ENCODE measurements around the gene ABCD1. TPM values are rescaled to one million over a fixed set of nuclear protein-coding genes. Genes with fewer than 3 reads are reported as not detected.

ABCD1 gene
- total and polyA plus RNA-seq, 10 donors, result 5.1 to 28.1 (median 19.6) TPM

DNA sequence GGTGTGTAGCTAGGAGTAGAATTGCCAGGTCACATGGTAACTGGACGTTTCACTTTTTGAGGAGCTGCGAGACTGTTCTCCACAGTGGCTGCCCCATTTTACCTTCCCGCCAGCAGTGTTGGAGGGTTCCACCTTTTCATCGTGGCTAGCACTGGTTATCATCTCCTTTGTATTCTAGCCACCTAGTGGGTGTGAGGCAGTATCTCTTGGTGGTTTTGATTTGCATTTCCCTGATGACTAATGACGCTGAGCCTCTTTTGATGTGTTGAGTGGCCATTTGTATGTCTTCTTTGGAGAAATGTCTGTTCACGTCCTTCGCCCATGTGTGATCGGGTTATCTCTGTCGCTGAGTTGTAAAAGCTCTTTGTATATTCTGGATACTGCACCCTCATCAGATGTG is 10.6 kb downstream of the ABCD1 start:
- H3K27me3 ChIP-seq (replicated peaks in 1 of 7), result no peaks in the 10 kb centered on the region
- H3K4me1 ChIP-seq, result peaks cover 0 to 22% (median 2%) of the 10 kb centered on the region in 6 donors
- no peak for DNase-seq
- TF ChIP-seq, protein P1, sequence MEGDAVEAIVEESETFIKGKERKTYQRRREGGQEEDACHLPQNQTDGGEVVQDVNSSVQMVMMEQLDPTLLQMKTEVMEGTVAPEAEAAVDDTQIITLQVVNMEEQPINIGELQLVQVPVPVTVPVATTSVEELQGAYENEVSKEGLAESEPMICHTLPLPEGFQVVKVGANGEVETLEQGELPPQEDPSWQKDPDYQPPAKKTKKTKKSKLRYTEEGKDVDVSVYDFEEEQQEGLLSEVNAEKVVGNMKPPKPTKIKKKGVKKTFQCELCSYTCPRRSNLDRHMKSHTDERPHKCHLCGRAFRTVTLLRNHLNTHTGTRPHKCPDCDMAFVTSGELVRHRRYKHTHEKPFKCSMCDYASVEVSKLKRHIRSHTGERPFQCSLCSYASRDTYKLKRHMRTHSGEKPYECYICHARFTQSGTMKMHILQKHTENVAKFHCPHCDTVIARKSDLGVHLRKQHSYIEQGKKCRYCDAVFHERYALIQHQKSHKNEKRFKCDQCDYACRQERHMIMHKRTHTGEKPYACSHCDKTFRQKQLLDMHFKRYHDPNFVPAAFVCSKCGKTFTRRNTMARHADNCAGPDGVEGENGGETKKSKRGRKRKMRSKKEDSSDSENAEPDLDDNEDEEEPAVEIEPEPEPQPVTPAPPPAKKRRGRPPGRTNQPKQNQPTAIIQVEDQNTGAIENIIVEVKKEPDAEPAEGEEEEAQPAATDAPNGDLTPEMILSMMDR (IDR thresholded peaks at IDR 0.05 in 8 of 11, conservative IDR thresholded peaks at IDR 0.05 in 3 of 11), result peak in 2 of 11 experiments; percentile 11 to 16
- TF ChIP-seq POLR2A (IDR thresholded peaks at IDR 0.05), result no peak
- no peak overlapping the region for H3K27ac ChIP-seq
- 73 to 82% (median 77%) methylated on average over 9 of the region's 9 CpGs for WGBS, 5 donors
- intact Hi-C loops (cut with DNase I; ENCODE audit: low total_unique reads), result no loop called here
- no peak overlapping the region for H3K4me3 ChIP-seq
- H3K9me3 ChIP-seq, result peaks cover 0 to 14% (median 4%) of the 10 kb centered on the region in 8 donors
- H3K36me3 ChIP-seq, result peaks cover 0 to 55% (median 4%) of the 10 kb centered on the region in 6 donors

DNA sequence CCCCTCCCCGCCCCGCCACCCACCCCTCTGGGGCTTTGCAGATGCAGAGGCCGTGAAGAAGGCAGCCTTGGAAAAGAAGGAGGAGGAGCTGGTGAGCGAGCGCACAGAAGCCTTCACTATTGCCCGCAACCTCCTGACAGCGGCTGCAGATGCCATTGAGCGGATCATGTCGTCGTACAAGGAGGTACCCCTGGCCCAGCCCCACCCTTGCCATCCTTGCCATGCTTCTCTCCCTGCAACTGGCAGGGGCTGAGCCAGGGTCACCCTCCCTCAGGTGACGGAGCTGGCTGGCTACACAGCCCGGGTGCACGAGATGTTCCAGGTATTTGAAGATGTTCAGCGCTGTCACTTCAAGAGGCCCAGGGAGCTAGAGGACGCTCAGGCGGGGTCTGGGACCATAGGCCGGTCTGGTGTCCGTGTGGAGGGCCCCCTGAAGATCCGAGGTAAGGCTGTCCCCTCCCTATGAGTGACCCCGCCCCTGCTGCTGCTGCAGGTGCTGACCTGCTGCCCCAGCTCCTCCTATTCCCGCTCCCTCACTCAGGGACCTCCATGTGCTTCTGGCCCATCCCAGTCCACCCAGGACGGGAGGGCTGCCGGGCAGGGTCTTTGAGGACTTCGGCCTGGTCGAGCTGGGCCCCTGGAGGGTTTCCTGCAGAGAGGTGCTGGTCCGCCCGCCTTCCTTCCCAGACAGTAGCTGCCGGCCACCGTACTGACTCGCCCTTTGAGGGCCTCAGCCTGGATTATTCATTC is 11.6 kb downstream of the ABCD1 start:
- Histone ChIP-seq H3K9me3 (peaks cover 0 to 14% (median 4%) of the 10 kb centered on the region in 8 donors), H3K27me3 (replicated peaks in 1 of 7) (no peaks in the 10 kb centered on the region), H3K4me1 (peaks cover 0 to 23% (median 2%) of the 10 kb centered on the region in 6 donors), H3K36me3 (peaks cover 0 to 61% (median 4%) of the 10 kb centered on the region in 6 donors), H3K4me3 (no peak overlapping the region), H3K27ac (no peak overlapping the region)
- WGBS, 5 donors, result 90 to 97% (median 93%) methylated on average over 8 to 30 of the region's 30 CpGs
- DNase-seq, result peak; percentile 60
- TF ChIP-seq, protein P1 (IDR thresholded peaks at IDR 0.05 in 8 of 11, conservative IDR thresholded peaks at IDR 0.05 in 3 of 11), result no peak
- no peak for TF ChIP-seq POLR2AphosphoS5 (IDR thresholded peaks at IDR 0.05)
- no peak for TF ChIP-seq POLR2A (IDR thresholded peaks at IDR 0.05)
- intact Hi-C loops (cut with DNase I; ENCODE audit: low total_unique reads), result no loop called here

DNA sequence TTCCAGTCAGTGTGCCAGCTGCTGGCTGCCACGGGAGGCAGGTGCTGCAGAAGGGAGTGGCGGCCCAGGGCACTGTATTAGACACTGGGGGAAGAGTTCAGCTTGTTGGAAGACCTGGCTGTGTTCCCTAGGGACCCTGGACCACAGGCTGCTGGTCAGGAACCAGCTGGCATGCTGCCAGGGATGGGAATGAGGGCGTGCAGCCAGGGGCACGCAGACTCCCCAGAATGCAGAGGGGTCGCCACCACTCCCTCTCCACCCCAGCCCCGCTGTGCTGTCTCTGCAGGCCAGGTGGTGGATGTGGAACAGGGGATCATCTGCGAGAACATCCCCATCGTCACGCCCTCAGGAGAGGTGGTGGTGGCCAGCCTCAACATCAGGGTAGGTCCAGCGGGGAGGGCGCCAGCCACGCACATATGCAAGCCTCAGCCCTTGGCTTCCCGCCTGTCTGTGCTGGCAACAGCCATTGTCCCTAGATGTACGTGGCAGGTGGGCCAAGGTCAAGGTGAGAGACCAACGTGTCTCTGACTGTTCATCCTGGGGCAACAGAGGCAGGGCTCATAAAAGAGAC is 12.3 kb downstream of the ABCD1 start:
- intact Hi-C loops (cut with DNase I; ENCODE audit: low total_unique reads), result no loop called here
- Histone ChIP-seq H3K4me1 (peaks cover 0 to 25% (median 2%) of the 10 kb centered on the region in 6 donors), H3K27ac (no peak overlapping the region), H3K36me3 (peaks cover 0 to 66% (median 4%) of the 10 kb centered on the region in 6 donors), H3K4me3 (no peak overlapping the region), H3K27me3 (replicated peaks in 1 of 7) (no peaks in the 10 kb centered on the region), H3K9me3 (peaks cover 0 to 8% (median under 1%) of the 10 kb centered on the region in 8 donors)
- peak; percentile 54 for DNase-seq
- TF ChIP-seq, protein P1 (IDR thresholded peaks at IDR 0.05 in 8 of 11, conservative IDR thresholded peaks at IDR 0.05 in 3 of 11), result no peak
- TF ChIP-seq POLR2AphosphoS5 (IDR thresholded peaks at IDR 0.05) (no peak), POLR2A (IDR thresholded peaks at IDR 0.05) (no peak)
- 84 to 93% (median 87%) methylated on average over 3 to 15 of the region's 15 CpGs for WGBS, 5 donors

DNA sequence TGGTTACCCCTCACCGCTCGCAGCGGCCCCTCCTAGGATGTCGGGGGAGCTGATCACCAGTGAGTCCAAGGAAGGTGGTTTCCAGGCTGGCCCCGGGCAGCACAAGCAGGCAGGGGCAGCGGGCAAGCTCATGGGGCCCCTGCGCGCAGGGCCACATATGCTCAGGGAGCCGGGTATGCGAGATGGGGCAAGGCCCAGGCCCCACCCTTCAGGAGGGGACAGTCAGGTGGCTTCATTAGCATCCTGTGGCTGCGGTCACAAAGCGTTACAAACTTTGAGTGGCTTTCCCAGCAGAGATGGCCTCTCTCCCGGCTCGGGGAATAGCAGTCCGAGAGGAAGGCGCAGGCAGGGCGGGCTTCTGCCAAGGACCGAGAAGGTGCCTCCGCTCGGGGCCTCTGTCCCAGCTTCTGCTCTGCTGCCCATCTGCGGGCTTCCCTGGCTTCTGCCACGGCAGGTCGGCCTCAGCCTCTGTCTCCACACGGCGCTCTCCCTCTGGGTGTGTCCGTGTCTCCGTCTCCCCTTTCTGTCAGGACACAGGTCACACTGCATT is 13.5 kb downstream of the ABCD1 start:
- intact Hi-C loops (cut with DNase I; ENCODE audit: low total_unique reads), result no loop called here
- 90 to 98% (median 93%) methylated on average over 8 to 27 of the region's 27 CpGs for WGBS, 5 donors
- Histone ChIP-seq H3K9me3 (no peaks in the 10 kb centered on the region), H3K4me1 (peaks cover 0 to 30% (median 3%) of the 10 kb centered on the region in 6 donors), H3K4me3 (no peak overlapping the region), H3K27ac (no peak overlapping the region), H3K36me3 (peaks cover 0 to 66% (median 4%) of the 10 kb centered on the region in 6 donors), H3K27me3 (replicated peaks in 1 of 7) (no peaks in the 10 kb centered on the region)
- DNase-seq, result peak; percentile 69
- TF ChIP-seq POLR2AphosphoS5 (IDR thresholded peaks at IDR 0.05) (no peak), POLR2A (IDR thresholded peaks at IDR 0.05) (no peak)
- TF ChIP-seq, protein P1 (IDR thresholded peaks at IDR 0.05 in 8 of 11, conservative IDR thresholded peaks at IDR 0.05 in 3 of 11), result no peak
